Endothelial cell of umbilical vein (primary cell): ENCODE measurements around the gene RABGGTA. TPM values are rescaled to one million over a fixed set of nuclear protein-coding genes. Genes with fewer than 3 reads are reported as not detected.

ENCODE experiments used
- BruUV-seq: library from RNA; stranded (reverse); fragments of 400-500 nt; replicated peaks from 2 replicates; lab custom pipeline; 2021; lab: Mats Ljungman, UMichigan
- CTCF ChIA-PET: fragments of 300-600, 350-600 bp; sonication (Branson Sonifier 250); formaldehyde crosslinking; loops from one replicate; lab custom pipeline; 2021; ENCODE audit warnings: antibody characterized with exemption, inconsistent platforms; lab: Charles Lee
- POLR2A ChIA-PET: fragments of 300-600, 350-600 bp; sonication (Branson Sonifier 250); formaldehyde crosslinking; loops from one replicate; lab custom pipeline; 2021; ENCODE audit warnings: antibody characterized with exemption, inconsistent platforms; lab: Charles Lee
- DNase-seq: peaks from one replicate; pipeline ENCODE4 v3.0.0-alpha.2; 2011; ENCODE audit warnings: low read depth, low spot score
- FAIRE-seq: peaks from 2 replicates; lab custom pipeline; 2011; peaks lifted over from hg19 to GRCh38; lab: Jason Lieb, UNC
- H2AFZ ChIP-seq: 2 replicates; pipeline ENCODE4 v1.6.0; 2012; ENCODE audit warnings: low read depth, low read length, control low read depth, inconsistent platforms
- H3K27ac ChIP-seq: 2 replicates; pipeline ENCODE4 v1.5.1; 2011; ENCODE audit warnings: low read depth, mild to moderate bottlenecking, control low read depth, low read length, moderate library complexity; ENCODE audit not compliant: insufficient read depth
- H3K27me3 ChIP-seq, 2 experiments: 2 replicates each; pipeline versions ENCODE4 v1.6.0 to v1.6.1; 2011; ENCODE audit warnings: low read length in 2 of 2, mixed read lengths in 1 of 2; ENCODE audit not compliant: control insufficient read depth in 2 of 2, insufficient read depth in 2 of 2
- H3K36me3 ChIP-seq, 2 experiments: 2 replicates in 1 of 2; 3 replicates in 1 of 2; pipeline ENCODE4 v1.5.1; 2011; ENCODE audit warnings: low read length in 2 of 2, mild to moderate bottlenecking in 1 of 2, moderate library complexity in 1 of 2; ENCODE audit not compliant: control insufficient read depth in 2 of 2, insufficient read depth in 2 of 2; ENCODE audit errors: extremely low read depth in 1 of 2
- H3K4me1 ChIP-seq: 3 replicates; pipeline ENCODE4 v1.5.1; 2011; ENCODE audit warnings: mild to moderate bottlenecking, low read length; ENCODE audit not compliant: control insufficient read depth, insufficient read depth; ENCODE audit errors: extremely low read depth
- H3K4me2 ChIP-seq: 2 replicates; pipeline ENCODE4 v1.6.1; 2011; ENCODE audit warnings: low read length, control low read depth, mixed read lengths; ENCODE audit not compliant: insufficient read depth
- H3K4me3 ChIP-seq, 3 experiments: fragments of 200-600 bp in 1 of 3; sonication (generic), shearing (Covaris generic) in 1 of 3; replicated peaks in 1 of 3; 2 replicates each; pipeline ENCODE4 v1.5.1; 2011 to 2016; ENCODE audit warnings: control low read depth in 3 of 3, low read length in 3 of 3, mild to moderate bottlenecking in 2 of 3, inconsistent platforms in 1 of 3, low read depth in 1 of 3, moderate library complexity in 1 of 3; ENCODE audit not compliant: insufficient read depth in 1 of 3
- H3K79me2 ChIP-seq: 2 replicates; pipeline ENCODE4 v1.6.0; 2012; ENCODE audit warnings: low read length, inconsistent platforms; ENCODE audit not compliant: control insufficient read depth, insufficient read depth
- H3K9ac ChIP-seq: replicated peaks from 2 replicates; pipeline ENCODE3; 2011; ENCODE audit warnings: low read length, control low read depth; ENCODE audit not compliant: insufficient read depth; ENCODE audit errors: extremely low read depth
- H3K9me1 ChIP-seq: replicated peaks from 3 replicates; pipeline ENCODE4 v1.6.0; 2011; ENCODE audit warnings: mild to moderate bottlenecking, low read length; ENCODE audit not compliant: control insufficient read depth, insufficient read depth; ENCODE audit errors: extremely low read depth
- H3K9me3 ChIP-seq: replicated peaks from 2 replicates; pipeline ENCODE4 v1.5.1; 2012; ENCODE audit warnings: low read length, inconsistent platforms; ENCODE audit not compliant: control insufficient read depth, insufficient read depth
- H4K20me1 ChIP-seq: replicated peaks from 2 replicates; pipeline ENCODE3; 2011; ENCODE audit warnings: mild to moderate bottlenecking, low read length; ENCODE audit not compliant: control insufficient read depth, insufficient read depth; ENCODE audit errors: extremely low read depth
- CTCF ChIP-seq, 2 donors: IDR thresholded peaks; 1 replicate in 1 of 2; 2 replicates in 1 of 2; pipeline ENCODE4 v1.5.1; 2011; ENCODE audit warnings: low read length in 2 of 2, mild to moderate bottlenecking in 2 of 2, moderate library complexity in 2 of 2, control low read depth in 1 of 2, inconsistent platforms in 1 of 2, low read depth in 1 of 2; ENCODE audit not compliant: insufficient read depth in 1 of 2; ENCODE audit errors: extremely low read depth in 1 of 2
- FOS ChIP-seq: IDR thresholded peaks from 2 replicates; pipeline ENCODE4 v1.6.1; 2011; ENCODE audit warnings: mild to moderate bottlenecking, low read length, moderate library complexity, borderline replicate concordance; ENCODE audit not compliant: insufficient read depth
- MYC ChIP-seq: IDR thresholded peaks from one replicate; pipeline ENCODE4 v1.6.1; 2011; ENCODE audit warnings: mild to moderate bottlenecking, low read depth, low read length
- POLR2AphosphoS5 ChIP-seq: IDR thresholded peaks from 2 replicates; pipeline ENCODE4 v1.6.1; 2012; ENCODE audit warnings: low read depth, mild to moderate bottlenecking, control low read depth, low read length, moderate library complexity; ENCODE audit not compliant: insufficient read depth
- dilution Hi-C: fragments of 300-500 bp; cut with MboI; formaldehyde crosslinking; loops from one replicate; pipeline ENCODE4 v1.15.0; 2019; ENCODE audit warnings: low sequenced_read_pairs; ENCODE audit not compliant: extremely low pct_ligation_motif_present
- intact Hi-C: fragments of 100-400 bp; cut with micrococcal nuclease; formaldehyde crosslinking; loops from one replicate; pipeline ENCODE4 v1.10.0; 2022
- polyA plus RNA-seq, 4 experiments: library from polyadenylated mRNA; depleted of rRNA in 3 of 4; stranded (reverse) in 3 of 4; unstranded in 1 of 4; fragments of >200 nt; gene quantifications; 2 replicates each; pipeline versions ENCODE4 v1.2.1 to v1.2.3, GENCODE V29; 2011 to 2012; ENCODE audit warnings: missing spikeins in 1 of 4
- total RNA-seq: library from RNA; stranded (reverse); gene quantifications from 2 replicates; pipeline ENCODE4 v1.2.3, GENCODE V29; 2021
- TF ChIP-seq, protein P1 (sequence below): IDR thresholded peaks from 2 replicates; pipeline ENCODE4 v1.6.1; 2011; ENCODE audit not compliant: insufficient read depth, insufficient read length

RABGGTA gene
- total and polyA plus RNA-seq, 2 donors (not counting 3 experiments of a cell fraction or from before 2014, with no cell fraction given): 29.3 to 80.1 TPM

- Histone ChIP-seq H3K4me3 (no peak overlapping the region), H3K36me3 (no peaks in the 10 kb centered on the region), H3K4me1 (peaks cover 9% of the 10 kb centered on the region), H3K27me3 (no peaks in the 10 kb centered on the region), H3K27ac (no peak overlapping the region), H3K9me1 (no peaks in the 10 kb centered on the region), H3K79me2 (no peaks in the 10 kb centered on the region), H3K9ac (no peak overlapping the region), H3K4me2 (no peak overlapping the region), H2AFZ (no peak overlapping the region), H3K9me3 (no peaks in the 10 kb centered on the region), H4K20me1 (no peaks in the 10 kb centered on the region)
- intact Hi-C loops: no loop called here
- DNase-seq (no peak), FAIRE-seq (no peak)
- ChIA-PET CTCF (interaction anchor here (1.7 to 13.0 kb wide), 3 partner anchors 24 to 60 kb away, joined by 7 to 199 read pairs (median 11); partner anchors contain the start of genes CIDEB, DHRS1, NOP9 and RABGGTA), POLR2A (no interaction called here)
- no TSS peak for BruUV-seq
- dilution Hi-C loops: no loop called here
- TF ChIP-seq POLR2AphosphoS5 (no peak), CTCF (IDR thresholded peaks at IDR 0.05; ENCODE audit: extremely low read depth in 1 of 2, insufficient read depth in 1 of 2, low read depth in 1 of 2, low read length in 2 of 2) (no peak), MYC (no peak), FOS (no peak)
- TF ChIP-seq, protein P1, sequence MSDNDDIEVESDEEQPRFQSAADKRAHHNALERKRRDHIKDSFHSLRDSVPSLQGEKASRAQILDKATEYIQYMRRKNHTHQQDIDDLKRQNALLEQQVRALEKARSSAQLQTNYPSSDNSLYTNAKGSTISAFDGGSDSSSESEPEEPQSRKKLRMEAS: no peak
Measured at GRCh38 chr14:24247422-24247821, 24.0 kb downstream of the RABGGTA start.
